ENCODE results near the gene GREM2.

GREM2 gene

GRCh38 chr1:240609527-240610060 is 2.4 kb downstream of the GREM2 start:
- DNase-seq, result no peak

- no peak for DNase-seq
These were observed 3.2 kb downstream of the GREM2 start for GRCh38 chr1:240608707-240609106.

GRCh38 chr1:240607006-240607405 is 4.9 kb downstream of the GREM2 start:
- DNase-seq, result no peak

GRCh38 chr1:240602189-240602588 is 9.8 kb downstream of the GREM2 start:
- DNase-seq, result no peak

GRCh38 chr1:240599830-240600229 is 12.1 kb downstream of the GREM2 start:
- no peak for DNase-seq

GRCh38 chr1:240599299-240599698 is 12.7 kb downstream of the GREM2 start:
- no peak for DNase-seq

GRCh38 chr1:240598216-240599001 is 13.5 kb downstream of the GREM2 start:
- no peak for DNase-seq

- no peak for DNase-seq
These were observed 14.7 kb downstream of the GREM2 start for GRCh38 chr1:240597153-240597745.

GRCh38 chr1:240595476-240595875 is 16.5 kb downstream of the GREM2 start:
- no peak for DNase-seq

GRCh38 chr1:240591564-240591963 is 20.4 kb downstream of the GREM2 start:
- DNase-seq, result no peak

GRCh38 chr1:240591078-240591477 is 20.9 kb downstream of the GREM2 start:
- no peak for DNase-seq

- DNase-seq, result no peak
These were observed 22.3 kb downstream of the GREM2 start for GRCh38 chr1:240589585-240590110.

GRCh38 chr1:240586006-240586405 is 25.9 kb downstream of the GREM2 start:
- no peak for DNase-seq

- DNase-seq, result no peak
These were observed 29.0 kb downstream of the GREM2 start for GRCh38 chr1:240582953-240583352.

GRCh38 chr1:240579511-240579910 is 32.4 kb downstream of the GREM2 start:
- no peak for DNase-seq

GRCh38 chr1:240577095-240577494 is 34.9 kb downstream of the GREM2 start:
- no peak for DNase-seq

GRCh38 chr1:240575981-240576662 is 35.8 kb downstream of the GREM2 start:
- DNase-seq, result peak; percentile 3 to 13

GRCh38 chr1:240572328-240572727 is 39.6 kb downstream of the GREM2 start:
- DNase-seq, result no peak

- DNase-seq, result no peak
These were observed 40.2 kb downstream of the GREM2 start for GRCh38 chr1:240571782-240572181.

GRCh38 chr1:240567066-240567465 is 44.9 kb downstream of the GREM2 start:
- DNase-seq, result no peak

GRCh38 chr1:240562779-240563178 is 49.2 kb downstream of the GREM2 start:
- no peak for DNase-seq

GRCh38 chr1:240562111-240562590 is 49.8 kb downstream of the GREM2 start:
- DNase-seq, result no peak

- no peak for DNase-seq
These were observed 52.2 kb downstream of the GREM2 start for GRCh38 chr1:240559781-240560180.

All from activated CD4-positive, alpha-beta T cell treated with anti-CD3 and anti-CD28 coated beads, Interleukin-2, amount 50 U/mL, for 48 hours (primary cell).